Rectal smooth muscle tissue (tissue), 1 donor: ENCODE measurements around the gene CCDC69.
"Not testable (repeated sequence)": the region's sequence is repeated elsewhere in the genome, so short reads cannot be mapped to it uniquely, and the experiment has no call there.

Experiments used
- H3K27ac ChIP-seq: one replicate; pipeline ENCODE4 v1.7.0; 2013; ENCODE audit warnings: low read depth, low read length, inconsistent platforms
- H3K27me3 ChIP-seq: one replicate; pipeline ENCODE4 v1.7.0; 2013; ENCODE audit warnings: low read length; ENCODE audit not compliant: control insufficient read depth, insufficient read depth
- H3K36me3 ChIP-seq: one replicate; pipeline ENCODE4 v1.7.0; 2013; ENCODE audit warnings: low read length; ENCODE audit not compliant: control insufficient read depth, insufficient read depth
- H3K4me1 ChIP-seq: one replicate; pipeline ENCODE4 v1.7.0; 2013; ENCODE audit warnings: low read length; ENCODE audit not compliant: control insufficient read depth, insufficient read depth
- H3K4me3 ChIP-seq: one replicate; pipeline ENCODE4 v1.7.0; 2013; ENCODE audit warnings: low read length
- H3K9ac ChIP-seq: one replicate; pipeline ENCODE4 v1.7.0; 2013; ENCODE audit warnings: low read length

CCDC69 gene

DNA sequence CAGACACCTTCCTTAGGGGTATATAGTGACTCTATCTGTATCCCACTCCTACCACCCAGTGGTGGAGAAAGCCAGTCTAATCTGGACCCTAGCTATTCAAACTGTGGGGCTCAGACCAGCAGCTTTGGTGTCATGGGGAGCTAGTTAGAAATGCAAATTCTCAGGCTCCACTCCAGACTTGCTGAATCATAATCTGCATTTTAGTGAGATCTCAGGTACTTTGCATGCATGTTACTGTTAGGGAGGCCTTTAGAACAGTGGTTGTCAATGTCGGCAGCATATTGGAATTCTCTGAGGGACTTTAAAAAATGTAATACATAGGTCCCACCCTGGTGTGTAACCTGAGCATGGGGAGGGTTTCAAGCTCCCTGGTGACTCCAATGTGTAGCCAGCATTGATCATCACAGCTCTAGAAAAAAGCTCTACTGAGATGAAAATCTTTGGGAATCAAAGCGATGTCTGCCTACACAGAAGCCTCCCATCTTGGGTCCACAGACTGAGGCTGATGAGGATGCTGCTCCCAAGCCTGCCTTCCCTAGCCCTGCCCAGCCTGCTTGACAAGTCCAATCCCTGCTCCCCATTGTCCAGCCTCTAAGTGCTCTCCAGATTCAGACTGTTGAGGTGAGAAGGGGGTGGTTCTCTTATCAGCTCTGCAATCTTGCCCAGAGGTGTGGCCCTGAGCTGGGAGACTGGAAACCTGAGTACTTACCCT, 17.2 kb upstream of the CCDC69 start:
- H3K9ac ChIP-seq: no peak overlapping the region

DNA sequence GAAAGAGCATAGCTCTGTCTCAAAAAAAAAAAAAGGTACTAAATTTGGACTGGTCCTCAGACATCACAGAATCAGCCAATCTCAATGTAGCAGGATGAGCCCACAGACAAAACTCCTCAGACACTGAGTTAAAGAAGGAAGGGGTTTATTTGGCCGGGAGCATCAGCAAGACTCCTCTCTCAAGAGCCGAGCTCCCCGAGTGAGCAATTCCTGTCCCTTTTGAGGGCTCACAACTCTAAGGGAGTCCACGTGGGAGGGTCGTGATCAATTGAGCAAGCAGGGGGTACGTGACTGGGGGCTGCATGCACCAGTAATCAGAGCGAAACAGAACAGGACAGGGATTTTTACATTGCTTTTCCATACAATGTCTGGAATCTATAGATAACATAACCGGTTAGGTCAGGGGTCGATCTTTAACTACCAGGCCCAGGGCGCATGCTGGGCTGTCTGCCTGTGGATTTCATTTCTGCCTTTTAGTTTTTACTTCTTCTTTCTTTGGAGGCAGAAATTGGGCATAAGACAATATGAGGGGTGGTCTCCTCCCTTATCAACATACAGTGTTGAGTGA, 16.5 kb upstream of the CCDC69 start:
- not testable (repeated sequence) for H3K4me3 ChIP-seq, H3K4me1 ChIP-seq, H3K36me3 ChIP-seq, H3K27me3 ChIP-seq, H3K27ac ChIP-seq, H3K9ac ChIP-seq

More for the DNA sequence above, 17.2 kb upstream of the CCDC69 start:
- no peak overlapping the region for H3K4me3 ChIP-seq
- H3K27ac ChIP-seq: no peak overlapping the region
- H3K4me1 ChIP-seq: peaks cover 7% of the 10 kb centered on the region
- H3K36me3 ChIP-seq: no peaks in the 10 kb centered on the region
- H3K27me3 ChIP-seq: no peaks in the 10 kb centered on the region

DNA sequence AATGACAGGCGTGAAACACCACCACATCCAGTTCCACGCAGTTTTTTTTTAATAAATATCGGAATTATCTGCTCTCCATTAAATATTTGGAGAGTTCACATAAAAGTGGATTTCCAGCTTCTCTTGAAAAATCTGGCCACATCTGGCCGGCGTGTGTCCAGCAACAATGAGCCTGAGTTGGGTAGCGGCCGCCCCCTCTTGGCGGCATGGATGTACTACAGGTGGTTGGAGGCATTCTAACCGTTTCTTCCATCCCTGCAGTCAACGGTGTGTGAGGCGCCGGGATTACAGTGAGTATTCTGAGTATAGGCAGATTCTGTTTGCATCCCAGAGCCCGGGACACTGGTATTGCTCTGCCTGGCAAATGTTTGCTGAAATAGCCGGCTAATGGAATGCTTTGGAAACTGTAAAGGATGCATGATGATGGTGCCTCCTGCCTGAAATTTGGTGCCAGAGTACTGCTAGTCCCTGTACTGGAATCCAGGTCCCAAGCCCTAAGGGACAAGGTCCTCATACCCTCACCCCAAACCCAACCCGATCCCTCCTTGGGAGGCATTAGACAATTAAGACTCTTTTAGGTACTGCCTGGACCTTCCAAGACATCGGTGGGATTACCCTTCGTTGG, 15.5 kb upstream of the CCDC69 start:
- Histone ChIP-seq H3K4me3 (peak overlapping the region; percentile 61), H3K36me3 (no peaks in the 10 kb centered on the region), H3K4me1 (peaks cover 14% of the 10 kb centered on the region), H3K27ac (peak overlapping the region; percentile 97), H3K9ac (no peak overlapping the region), H3K27me3 (no peaks in the 10 kb centered on the region)

DNA sequence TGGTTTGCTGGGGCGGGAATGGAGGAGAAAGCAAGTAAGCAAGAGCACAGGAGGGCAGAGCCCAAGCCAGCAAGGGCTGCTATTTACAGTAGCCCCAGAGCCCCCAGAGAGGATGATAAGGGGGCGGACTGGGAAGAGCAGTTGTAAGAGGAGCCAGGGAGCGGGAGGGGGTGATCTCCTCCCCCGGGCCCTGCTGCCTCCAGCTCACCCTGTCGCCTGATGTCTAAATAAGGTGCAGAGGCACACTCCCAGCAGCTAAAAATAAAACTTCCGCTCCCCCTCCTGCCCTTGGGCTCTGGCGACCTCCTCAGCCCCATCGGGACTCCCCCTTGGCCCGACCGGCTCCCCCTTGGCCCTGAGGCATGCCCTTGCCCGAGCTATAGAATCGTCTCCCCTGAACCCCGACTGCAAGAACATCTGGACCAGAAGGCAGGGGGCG, 14.4 kb upstream of the CCDC69 start:
- Histone ChIP-seq H3K4me1 (peaks cover 17% of the 10 kb centered on the region), H3K9ac (no peak overlapping the region), H3K4me3 (peak overlapping the region; percentile 61), H3K27me3 (no peaks in the 10 kb centered on the region), H3K36me3 (no peaks in the 10 kb centered on the region), H3K27ac (peak overlapping the region; percentile 97)

DNA sequence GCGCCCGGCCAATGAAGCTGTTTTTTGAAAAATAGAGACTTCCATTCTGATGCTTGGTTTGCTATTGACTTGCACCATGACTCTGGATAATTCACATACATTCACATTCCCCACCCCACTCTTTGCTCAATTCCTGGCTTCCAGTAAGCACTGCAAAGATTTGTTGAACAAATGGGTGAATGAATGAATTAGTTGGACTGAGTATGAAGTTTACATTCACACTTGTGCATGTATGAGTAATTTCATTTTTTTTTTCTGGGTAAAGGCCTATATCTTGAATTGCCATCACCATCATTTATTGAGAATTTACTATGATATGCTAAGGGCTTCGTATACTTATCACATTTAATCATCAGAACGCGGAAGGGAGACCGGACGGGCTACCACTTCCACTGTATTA, 13.8 kb upstream of the CCDC69 start:
- Histone ChIP-seq H3K27ac (peak overlapping the region; percentile 97), H3K9ac (no peak overlapping the region), H3K4me1 (peaks cover 17% of the 10 kb centered on the region), H3K27me3 (no peaks in the 10 kb centered on the region), H3K4me3 (peak overlapping the region; percentile 61), H3K36me3 (no peaks in the 10 kb centered on the region)

DNA sequence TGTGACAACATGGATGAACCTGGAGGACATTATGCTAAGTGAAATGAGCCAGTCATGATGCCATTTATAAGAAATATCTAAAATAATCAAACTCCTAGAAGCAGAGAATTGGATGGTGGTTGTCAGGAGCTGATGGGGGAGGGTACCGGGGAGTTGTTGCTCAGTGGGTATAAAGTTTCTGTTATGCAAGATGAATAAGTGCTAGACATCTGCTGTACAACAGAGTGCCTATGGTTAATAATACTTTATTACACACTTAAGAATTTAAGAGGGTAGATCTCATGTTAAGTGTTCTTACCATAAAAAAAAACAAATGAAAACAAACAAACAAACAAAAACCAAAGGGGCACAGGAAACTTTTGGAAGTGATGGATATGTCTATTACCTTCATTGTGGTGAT, 13.0 kb upstream of the CCDC69 start:
- no peaks in the 10 kb centered on the region for H3K27me3 ChIP-seq
- peaks cover 17% of the 10 kb centered on the region for H3K4me1 ChIP-seq
- no peak overlapping the region for H3K9ac ChIP-seq
- H3K36me3 ChIP-seq: no peaks in the 10 kb centered on the region
- no peak overlapping the region for H3K4me3 ChIP-seq
- no peak overlapping the region for H3K27ac ChIP-seq

DNA sequence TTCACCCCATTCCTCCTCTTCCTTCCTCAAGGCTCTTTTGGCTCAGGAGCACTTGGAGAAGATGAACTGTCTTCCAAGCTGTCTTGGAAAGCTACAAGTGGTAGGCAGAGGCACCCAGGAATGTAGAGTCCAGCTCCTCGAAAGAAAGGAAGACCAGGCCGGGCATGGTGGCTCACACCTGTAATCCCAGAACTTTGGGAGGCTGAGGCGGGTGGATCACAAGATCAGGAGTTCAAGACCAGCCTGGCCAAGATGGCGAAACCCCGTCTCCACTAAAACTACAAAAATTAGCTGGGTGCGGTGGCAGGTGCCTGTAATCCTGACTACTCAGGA, 11.3 kb upstream of the CCDC69 start:
- Histone ChIP-seq H3K4me3 (peak overlapping the region; percentile 50), H3K4me1 (peaks cover 17% of the 10 kb centered on the region), H3K27ac (peak overlapping the region; percentile 86)
- not testable (repeated sequence) for H3K36me3 ChIP-seq, H3K27me3 ChIP-seq, H3K9ac ChIP-seq

DNA sequence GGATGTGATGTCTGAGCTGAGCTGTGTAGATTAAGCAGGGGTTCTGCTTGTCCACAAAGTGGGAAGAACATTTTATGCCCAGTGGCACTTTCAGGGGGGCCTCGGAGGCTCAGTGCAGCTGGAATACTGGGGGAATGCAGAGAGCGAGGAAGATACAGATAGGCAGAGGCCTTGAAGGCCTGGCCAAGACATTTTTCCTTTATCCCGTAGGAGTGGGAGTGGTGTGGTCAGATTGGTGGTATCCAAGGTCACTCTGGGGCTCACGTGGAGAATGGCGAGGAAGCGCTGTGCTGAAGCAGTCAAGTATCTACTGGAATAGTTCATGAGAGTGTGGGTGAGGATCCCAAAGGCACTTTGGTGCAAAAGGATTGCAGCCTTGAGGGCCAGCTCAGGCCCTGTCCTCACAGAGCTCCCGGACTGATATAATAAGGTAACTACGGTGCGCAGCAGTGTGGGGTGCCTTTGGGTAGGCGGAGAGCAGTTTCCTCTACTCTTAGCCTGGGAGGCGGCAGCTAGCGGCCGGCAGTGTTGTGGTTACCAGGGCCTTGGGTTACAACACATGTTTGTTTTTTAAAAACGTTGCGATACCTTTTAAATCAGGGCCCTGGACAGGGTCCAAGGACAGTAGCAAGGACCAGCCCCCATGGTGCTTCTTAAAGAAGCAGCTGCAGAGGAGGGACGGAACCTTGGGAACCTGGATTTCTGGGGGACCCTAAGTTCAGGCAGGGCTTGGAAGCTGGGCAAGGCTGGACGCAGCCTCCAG, 10.8 kb upstream of the CCDC69 start:
- peak overlapping the region; percentile 86 for H3K27ac ChIP-seq
- peaks cover 17% of the 10 kb centered on the region for H3K4me1 ChIP-seq
- H3K27me3 ChIP-seq: no peaks in the 10 kb centered on the region
- peak overlapping the region; percentile 17 for H3K9ac ChIP-seq
- H3K36me3 ChIP-seq: no peaks in the 10 kb centered on the region
- H3K4me3 ChIP-seq: peak overlapping the region; percentile 50

DNA sequence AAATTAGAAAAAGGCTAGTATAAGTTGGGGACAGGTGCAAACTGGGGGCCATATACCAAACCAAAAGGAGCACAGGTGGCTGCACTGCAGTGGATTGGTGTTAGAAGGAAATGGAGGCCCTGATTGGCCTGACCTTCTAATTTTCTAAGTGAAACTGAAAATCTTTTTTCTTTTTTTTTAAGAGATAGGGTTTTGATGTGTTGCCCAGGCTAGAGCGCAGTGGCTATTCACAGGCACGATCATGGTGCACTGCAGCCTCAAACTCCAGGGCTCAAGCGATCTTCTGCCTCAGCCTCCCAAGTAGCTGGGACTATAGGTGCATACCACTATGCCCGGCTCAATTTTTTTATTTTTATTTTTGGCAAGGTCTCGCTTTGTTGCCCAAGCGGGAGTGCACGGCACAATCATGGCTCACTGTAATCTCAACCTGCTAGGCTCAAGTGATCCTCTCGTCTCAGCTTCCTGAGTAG, 9.8 kb upstream of the CCDC69 start:
- Histone ChIP-seq H3K27ac (peak overlapping the region; percentile 86), H3K4me1 (peaks cover 17% of the 10 kb centered on the region), H3K27me3 (no peaks in the 10 kb centered on the region), H3K9ac (no peak overlapping the region), H3K4me3 (no peak overlapping the region), H3K36me3 (no peaks in the 10 kb centered on the region)

DNA sequence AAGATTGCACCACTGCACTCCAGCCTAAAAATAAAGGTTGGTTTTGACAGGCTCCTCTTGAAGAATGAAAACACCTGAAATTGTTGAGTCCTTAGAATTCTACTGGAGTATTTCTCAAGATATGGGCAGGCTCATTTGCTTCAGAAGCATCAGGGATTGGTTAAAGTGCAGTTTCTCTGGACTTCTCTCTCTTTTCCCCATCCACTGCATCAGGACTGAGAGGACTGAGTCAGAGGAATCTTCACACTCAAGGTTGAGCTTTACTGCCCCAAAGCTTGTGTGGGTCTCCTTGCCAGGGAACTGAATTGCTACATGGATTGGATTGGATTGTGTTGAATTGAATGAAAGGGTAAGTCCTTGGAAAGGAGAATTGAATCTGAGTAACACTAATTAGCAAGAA, 7.5 kb upstream of the CCDC69 start:
- no peak overlapping the region for H3K9ac ChIP-seq
- no peak overlapping the region for H3K27ac ChIP-seq
- no peak overlapping the region for H3K4me3 ChIP-seq
- no peaks in the 10 kb centered on the region for H3K36me3 ChIP-seq
- no peaks in the 10 kb centered on the region for H3K27me3 ChIP-seq
- peaks cover 10% of the 10 kb centered on the region for H3K4me1 ChIP-seq

DNA sequence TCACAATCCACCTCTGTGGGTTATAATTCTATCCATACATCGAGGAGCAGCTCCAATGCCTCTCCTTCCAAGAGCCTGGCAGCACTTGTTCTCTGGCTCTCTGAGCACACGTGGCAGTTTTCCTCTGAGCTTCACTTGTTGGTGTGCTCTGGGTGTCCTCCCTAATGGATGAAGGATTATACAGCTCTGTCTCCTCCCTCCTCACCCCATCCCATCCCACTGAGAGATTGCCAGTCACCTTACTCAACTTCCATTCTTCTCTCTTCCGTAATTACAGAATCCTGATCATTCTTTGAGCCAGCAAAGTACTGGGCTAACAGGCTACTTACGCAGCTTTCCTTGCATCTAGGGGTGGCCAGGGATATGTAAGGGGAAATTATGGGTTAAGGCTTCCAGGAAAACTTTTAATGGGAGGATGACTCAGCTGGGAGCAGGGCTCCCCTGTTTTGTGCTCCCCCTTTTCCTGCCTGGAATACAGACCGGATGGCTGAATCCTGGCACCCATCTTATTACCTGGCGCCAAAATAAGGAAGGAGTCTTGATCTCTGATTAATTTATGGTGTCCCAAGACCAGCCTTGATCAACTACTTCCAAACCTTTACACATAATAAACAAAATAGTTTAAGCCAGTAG, 6.3 kb upstream of the CCDC69 start:
- H3K4me3 ChIP-seq: no peak overlapping the region
- H3K27ac ChIP-seq: no peak overlapping the region
- H3K9ac ChIP-seq: no peak overlapping the region
- H3K4me1 ChIP-seq: peaks cover 9% of the 10 kb centered on the region
- H3K36me3 ChIP-seq: no peaks in the 10 kb centered on the region
- no peaks in the 10 kb centered on the region for H3K27me3 ChIP-seq

DNA sequence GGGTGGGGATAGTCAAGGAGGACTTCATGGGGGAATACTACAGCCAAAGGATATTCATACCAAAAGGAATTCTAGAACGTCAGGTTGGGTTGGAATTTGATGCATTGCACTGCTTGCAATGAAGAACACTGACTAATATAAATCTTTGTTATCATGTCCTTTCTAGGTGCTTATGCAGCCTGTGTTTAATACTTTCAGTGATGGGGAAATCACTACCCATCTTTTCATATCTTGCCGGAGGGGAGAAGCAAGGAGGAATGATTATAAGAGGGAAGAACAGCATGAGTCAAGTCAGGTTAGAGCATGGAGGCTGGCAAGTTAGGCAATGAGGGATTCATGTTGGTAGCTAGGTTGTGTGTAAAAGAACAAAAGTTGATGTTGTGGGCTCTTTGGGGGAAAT, 5.1 kb upstream of the CCDC69 start:
- no peaks in the 10 kb centered on the region for H3K27me3 ChIP-seq
- H3K4me3 ChIP-seq: no peak overlapping the region
- H3K36me3 ChIP-seq: no peaks in the 10 kb centered on the region
- H3K9ac ChIP-seq: no peak overlapping the region
- peaks cover 5% of the 10 kb centered on the region for H3K4me1 ChIP-seq
- no peak overlapping the region for H3K27ac ChIP-seq
